GM19025 (cell line): ENCODE data around the gene NINJ1.

Experiments used
- ATAC-seq: cut with Tn5 transposase; IDR thresholded peaks from one replicate; pipeline ENCODE4 v1.9.1; 2021; ENCODE audit warnings: mild to moderate bottlenecking, low read depth, moderate library complexity; ENCODE audit not compliant: unreplicated experiment

The NINJ1 gene, protein sequence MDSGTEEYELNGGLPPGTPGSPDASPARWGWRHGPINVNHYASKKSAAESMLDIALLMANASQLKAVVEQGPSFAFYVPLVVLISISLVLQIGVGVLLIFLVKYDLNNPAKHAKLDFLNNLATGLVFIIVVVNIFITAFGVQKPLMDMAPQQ

DNA sequence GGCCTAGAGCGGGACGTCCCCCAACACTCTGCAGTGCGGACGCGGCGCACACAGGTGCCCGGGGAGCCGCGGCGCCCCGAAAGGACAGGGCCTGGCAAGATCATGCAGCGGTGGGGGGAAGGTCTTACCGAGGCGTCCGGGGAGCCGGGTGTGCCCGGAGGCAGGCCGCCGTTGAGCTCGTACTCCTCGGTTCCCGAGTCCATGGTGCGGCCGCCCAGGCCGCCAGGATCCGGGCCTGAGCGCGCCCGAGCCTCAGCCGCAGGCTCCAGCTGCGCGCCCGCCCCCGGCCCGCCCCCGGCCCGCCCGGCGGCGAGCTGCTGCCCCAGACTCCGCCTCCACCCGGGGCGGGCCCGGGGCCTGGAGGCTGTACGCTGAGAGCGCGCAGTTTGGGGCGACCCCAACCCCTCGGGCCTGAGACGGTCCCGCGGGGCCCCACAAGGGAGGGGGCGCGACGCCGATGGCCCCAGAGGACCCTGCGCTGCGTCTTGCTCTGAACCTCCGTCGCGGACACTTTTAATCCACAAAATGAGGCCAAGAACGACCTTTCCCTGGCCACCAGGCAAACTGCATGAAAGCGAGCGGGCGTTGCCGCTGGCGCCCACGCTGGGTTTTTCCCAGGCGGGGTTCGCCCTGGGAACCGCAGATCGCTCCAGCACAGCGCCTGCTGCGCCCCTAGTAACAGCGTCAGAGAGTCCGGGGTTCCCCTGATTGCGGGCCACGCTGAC lies at the start of gene NINJ1:
NINJ1 (minus strand) TSS at position 237 of the 725 bp plus-strand sequence; CDS start at position 203, 34 bp downstream.
- peak; percentile 83 for ATAC-seq

DNA sequence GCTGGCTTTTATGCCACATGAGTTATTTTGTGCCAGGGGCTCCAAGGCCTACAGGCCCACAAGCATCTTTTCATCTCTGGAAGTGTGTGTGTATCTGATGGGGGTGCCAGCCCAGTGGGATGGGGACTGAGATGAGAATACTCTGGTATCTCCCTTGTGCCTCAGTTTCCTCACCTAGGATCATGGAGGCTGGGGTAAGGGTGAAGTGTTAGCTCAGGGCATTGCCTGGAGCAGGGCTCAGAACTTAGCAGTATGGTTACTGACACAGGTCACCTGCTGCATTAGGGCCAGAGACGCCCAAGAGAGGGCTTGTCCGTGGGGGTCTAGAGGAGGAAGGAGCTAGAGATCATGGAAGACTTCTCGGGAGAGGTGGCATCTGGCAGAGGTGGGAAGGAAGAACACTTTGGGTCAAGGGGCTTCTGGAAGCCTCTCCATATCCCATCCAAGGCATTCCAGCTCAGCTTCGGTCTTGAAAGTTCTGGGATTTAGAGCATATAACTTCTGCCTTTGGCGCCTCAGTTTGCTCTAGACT lies 49.1 kb upstream of the NINJ1 start:
- ATAC-seq, result no peak

DNA sequence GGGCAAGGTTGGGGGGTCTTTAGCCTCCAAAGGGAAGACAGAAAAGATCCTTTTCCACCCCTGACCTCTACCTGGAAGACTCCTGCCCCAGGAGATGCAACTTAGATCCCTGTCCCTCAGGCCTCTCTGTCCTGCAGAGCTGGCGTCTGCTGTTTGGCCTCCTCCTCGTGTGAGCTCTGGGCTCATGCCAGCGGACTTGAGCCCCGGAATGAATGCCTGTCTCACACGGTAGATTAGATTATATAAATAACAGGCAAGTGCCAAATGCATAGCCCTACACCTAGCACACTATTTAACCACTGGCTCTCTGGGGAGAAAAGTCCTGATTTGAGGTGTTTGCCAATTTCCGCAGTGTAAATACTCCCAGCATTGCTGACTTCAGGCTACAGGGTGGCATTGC lies 48.5 kb upstream of the NINJ1 start:
- no peak for ATAC-seq

DNA sequence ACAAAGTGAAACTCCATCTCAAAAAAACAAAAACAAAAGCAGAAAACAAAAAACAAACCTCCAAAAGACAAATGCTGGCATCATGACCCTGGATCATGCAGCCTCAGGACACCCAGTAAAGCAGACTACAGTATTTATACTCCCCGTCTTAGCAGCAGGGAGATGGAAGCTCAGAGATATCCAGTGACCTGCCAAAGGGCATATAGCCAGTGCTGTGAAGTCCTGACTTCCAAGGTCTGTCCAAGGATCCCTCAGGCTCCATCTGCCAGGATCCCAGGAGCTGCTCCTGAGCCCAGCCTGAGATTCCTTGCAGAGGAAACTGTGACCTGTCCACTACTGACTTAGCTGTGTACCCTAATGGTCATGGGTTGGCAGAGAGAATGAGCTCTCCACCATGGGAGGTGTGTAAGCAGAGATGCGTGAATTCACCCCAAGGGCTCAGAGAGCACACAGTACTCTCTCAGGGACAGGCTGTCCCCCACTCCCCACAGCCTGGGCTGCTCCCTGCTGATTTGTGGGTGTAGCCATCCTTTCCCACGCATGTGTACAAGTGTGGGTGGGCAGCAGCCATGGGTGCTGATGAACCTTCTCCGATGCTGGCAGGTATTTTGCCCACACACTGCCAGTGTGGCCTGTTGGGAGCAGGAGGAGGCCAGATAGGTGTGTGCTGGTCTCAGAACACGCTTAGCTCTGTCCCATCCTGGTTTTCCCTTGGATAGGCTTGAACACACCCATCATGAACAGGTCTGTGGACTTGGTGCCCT lies 47.8 kb upstream of the NINJ1 start:
- ATAC-seq, result no peak

DNA sequence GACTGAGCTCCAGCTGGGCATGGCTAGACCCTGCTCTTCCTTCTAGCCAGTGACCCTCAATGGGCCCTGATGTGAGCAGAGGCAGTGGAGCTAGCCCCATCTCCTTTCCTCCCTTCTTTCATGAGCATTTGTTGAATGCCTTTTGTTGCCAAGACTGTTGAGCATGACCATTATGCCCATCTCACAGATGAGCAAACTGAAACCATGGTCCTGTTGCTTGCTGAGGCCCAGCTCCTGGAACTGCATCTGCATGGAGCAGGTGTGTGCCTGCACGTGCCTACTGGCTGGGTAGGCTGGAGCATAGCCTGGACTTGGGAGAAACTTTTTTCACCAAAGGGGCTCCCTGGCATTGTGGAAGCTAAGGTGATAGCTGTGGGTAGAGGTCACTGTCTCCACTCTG lies 46.9 kb upstream of the NINJ1 start:
- no peak for ATAC-seq

DNA sequence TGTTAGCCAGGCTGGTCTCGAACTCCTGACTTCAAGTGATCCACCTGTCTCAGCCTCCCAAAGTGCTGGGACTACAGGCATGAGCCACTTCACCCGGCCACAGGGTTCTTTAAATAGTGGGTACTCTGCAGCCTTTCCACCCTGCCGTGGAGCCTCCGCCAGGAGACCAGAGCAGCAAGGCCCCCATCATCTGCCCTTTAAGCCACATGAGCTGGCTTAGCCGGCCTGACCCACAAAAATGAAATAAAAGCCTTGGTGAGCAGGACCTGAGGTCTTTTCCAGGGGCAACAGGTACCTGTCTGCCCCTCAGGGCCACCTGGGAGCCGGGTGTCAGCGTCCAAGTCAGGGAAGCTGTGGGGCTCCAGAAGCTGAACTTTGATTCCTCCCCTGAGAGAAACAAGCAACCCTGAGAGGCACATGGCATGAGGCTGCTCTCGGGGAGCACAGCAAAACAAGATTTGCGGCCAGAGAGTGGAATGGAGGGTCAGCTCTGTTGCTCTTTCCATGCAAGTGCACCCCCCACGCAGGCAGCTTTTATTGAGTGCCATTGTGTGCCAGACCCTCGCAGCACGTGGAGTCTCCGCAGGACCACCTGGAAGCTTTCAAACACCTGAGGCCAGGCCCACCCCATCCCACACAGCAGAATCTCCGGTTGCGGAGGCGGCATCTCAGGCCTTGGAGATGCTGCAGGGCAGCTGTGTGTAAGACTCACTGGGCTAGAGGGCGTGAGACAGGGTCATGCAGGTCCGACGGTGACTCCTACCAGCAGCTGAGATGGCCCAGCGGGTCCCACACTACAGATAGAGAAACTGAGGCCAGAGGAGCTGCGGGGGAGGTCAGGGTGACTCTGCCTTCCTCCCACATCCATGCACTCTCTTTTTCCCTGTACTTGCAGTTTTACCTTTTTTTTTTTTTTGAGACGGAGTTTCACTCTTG lies 45.1 kb upstream of the NINJ1 start:
- no peak for ATAC-seq

DNA sequence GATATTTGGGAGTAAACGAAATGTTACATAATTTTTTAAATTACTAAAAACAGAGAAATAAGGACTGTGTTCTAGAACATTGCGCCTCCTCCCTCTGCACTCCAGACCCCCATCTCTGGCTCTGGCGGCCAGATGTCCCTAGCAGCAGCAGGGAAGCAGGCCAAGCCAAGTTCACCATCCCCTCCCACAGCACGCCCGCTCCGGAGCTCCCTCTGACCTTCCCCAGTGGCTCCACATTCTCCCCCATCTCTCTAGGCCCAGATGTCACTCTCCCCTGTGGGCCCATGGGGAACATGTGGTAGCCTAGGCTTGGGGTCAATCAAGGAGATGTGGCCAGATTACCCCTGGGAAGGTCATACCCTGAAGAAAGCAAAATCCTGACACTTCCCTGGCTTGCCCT lies 43.6 kb upstream of the NINJ1 start:
- no peak for ATAC-seq

DNA sequence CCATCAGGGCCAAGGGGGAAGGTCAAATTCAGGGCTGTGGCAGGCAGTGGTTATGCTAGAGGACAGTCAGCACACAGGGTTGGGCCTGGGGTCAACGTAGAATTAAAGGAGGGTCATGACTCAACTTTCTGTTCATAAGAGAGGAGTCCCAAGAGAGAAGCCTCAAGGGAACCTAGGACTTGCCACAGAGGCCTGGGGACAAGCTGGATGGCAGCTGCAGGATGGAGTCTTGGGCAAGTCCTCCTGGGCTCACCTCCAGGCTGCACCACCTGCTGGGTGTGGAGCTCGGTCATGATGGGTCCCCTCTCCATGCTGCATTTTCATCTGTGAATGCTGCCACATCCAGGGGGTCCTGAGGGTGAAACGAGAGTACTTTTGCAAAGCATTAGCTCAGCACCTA lies 40.9 kb upstream of the NINJ1 start:
- ATAC-seq, result no peak

DNA sequence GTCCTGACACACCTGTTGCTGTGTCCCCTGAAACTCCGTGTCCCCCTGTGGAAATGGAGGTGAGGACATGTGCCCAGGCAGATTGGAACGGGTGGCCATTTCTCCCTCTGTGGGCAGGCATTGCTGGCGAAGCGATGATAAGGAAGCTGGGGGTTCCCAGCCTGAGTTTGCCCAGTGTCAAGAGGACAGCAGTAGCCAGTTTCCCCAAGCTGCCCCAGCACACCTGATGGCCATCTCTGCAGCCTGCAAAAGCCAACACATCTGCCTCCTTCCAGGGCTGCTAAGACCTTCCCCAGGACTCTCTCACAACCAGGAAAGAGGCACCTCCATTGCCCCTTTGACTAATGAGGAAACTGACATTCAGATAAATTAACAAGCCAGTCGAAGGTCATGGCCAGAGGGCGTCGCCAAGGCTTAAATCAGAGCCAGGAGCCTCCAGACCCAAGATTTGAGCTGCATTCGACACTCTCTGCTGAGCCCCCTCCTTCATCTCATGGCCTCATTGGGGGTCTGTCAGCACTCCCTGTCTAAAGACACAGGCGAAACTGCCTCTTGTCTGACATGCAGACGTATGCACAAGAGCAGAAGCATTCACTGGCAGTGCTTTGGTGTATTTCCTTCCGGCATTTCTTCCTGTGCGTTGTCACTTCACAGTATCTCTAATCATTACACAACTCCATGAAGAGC lies 39.5 kb upstream of the NINJ1 start:
- ATAC-seq, result no peak

DNA sequence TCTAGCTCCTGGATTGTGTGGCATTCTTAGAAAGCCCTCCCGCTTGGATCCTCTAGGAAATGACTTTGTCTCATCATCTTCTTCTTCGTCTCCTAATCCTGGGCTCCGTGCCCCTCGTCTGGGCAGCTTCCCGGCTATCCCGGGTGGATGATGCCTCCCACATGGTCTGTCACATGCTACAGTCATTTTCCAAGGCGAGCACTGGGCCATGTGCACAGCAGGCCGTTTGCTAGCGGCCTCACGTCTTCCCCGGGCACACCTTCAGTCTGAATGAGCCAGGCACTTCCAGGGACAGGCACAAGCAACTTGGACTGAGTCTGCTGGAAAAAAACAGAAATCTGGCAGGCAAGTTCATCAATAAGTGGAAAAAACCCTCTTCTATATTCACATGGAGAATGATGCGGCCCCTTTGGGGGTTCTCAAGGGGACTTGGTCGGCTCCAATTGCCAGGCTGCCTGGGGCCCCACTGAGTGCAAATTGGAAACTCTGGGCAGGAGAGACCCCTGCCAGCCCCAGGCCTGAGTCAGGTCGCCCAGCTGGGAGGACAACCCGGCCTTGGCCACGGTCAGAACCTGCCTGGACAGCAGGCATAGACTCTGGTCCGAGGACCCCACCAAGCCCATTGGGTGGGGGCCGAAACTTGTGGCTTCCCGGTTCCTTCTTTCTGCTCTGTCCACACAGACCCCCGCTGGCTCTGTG lies 38.8 kb upstream of the NINJ1 start:
- no peak for ATAC-seq

DNA sequence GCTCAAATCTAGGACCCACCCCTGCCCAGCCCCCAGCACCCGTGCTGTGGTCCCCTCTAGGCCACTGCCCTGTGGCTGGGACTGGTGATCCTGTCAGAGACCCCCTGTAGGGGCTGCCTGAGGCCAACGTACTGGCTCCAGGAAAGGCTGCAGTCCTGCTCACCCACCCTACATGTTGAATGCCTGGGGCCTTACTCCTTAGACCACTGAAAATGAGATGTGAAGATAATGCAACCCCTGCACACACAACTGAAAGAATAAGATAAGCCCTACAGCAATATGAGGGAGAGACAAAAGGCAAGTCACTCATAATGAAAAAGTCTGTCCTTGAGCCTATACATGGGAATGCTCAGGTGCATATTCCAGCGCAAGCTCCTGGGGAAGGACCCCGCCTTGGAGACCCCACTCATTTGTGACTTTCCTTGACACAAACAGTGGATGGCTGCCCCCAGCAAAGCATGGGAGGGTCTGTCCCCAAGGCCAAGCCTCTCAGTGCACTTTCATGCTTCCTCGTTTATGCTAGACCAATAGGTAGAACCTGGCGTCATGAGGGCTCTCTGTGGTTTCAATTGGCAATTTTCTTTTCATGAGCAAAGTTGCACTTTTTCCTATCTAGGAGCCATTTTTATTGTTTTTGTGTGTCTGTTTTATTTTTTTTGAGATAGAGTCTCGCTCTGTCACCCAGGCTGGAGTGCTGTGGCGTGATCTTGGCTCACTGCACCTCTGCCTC lies 37.4 kb upstream of the NINJ1 start:
- no peak for ATAC-seq

DNA sequence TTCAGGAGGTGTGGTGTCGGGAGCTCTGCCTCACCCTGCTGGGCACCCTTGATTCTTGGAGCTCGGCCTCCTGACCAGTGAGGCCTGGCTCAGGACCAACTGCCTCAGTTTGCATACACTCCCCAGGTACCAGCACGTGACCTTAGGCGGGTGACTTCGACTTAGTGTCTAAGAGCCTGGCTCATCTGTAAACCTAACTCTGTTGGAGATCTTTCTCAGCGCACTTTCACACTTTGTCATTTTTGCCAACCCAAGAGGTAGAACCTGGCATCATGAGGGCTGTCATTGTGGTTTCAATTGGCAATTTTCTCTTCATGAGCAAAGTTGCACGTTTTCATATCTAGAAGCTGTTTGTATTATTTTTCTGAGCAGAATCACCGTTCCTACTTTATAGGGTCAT lies 36.5 kb upstream of the NINJ1 start:
- ATAC-seq, result no peak

DNA sequence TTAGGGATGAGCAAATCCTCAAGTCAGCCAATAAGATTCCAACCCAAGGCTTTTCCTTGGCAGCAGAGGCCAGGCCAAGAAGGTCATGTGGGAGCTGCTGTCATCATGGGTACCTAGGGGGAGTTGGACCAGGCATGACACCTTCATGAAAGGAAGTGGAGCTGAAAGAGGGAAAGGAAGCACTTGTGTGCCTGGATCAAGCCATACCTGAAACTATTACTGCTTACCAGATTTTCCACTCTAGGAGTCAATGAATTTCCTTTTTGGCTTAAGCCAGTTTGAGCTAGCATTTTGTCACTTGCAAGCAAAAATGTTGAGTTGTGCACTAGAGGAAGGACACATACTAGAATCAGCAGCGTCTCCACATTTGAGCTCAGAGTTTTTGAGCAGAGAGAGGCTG lies 35.4 kb upstream of the NINJ1 start:
- ATAC-seq, result no peak

DNA sequence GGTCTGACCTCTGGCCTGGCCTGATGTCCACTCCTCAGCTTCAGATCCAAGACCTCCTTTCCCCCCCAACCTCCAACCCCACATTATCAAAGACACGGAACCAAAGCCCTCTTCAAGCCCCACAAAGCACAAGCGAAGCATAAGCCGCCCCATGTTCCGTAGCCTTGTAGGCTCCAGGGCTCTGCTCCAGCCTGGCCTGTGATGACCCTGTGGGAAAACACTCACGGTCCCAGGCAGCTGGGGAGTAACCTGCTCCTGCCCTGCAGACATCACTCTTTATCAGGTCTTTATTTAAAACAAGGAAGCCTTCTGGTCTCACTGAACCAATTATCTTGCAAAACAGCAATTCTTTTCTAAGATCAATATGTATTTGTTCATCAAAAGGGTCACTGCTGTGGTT lies 34.5 kb upstream of the NINJ1 start:
- ATAC-seq, result no peak

DNA sequence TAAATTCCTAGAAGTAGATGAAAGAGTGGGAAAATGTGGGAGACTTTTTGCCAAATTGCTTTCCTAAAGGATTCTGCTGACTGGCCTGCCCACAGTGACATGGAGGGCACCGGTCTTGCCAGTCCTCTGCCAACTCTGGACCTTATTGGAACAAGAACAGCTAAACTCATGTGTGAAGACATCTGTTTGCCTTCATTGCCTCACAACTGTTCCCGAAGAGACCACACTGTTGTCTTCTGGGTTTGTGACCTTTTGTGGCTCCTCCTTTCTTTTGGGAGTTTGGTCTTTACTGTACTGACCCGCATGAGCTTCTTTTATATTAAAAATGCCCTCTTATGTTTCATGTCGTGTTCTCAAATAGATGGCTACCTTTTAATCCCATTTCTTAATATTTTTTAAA lies 33.8 kb upstream of the NINJ1 start:
- no peak for ATAC-seq

DNA sequence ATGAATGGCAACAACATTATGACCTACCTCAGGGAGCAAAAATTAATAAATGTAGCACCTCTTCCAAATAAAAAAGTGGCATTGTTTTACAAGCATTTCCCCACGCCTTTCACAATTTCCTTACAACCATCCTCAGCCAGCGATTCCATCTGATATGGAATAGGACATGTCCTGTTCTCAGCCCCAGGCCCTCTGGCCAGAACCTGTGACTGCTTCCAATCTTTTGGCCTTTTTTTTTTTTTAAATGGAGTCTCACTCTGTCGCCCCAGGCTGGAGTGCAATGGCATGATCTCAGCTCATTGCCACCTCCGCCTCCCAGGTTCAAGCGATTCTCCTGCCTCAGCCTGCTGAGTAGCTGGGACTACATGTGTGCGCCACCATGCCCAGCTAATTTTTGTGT lies 33.1 kb upstream of the NINJ1 start:
- ATAC-seq, result no peak

DNA sequence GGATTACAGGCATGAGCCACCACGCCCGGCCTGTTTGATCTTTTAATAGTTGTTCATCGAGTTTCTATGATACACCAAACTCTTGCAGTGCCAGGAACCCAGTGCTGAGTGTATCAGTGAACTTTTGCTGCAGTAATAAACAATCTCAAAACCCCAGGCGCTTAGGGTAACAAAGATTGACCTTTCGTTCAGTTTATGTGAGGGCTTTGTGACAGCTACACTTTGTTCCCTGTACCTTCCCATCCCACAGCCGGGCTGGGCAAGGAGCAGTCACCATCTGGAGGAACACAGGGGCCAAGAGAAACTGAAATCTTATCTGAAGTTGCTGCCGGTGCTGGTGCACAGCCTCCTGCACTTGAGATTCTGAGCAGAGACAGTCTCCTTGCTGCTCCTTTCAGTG lies 32.6 kb upstream of the NINJ1 start:
- ATAC-seq, result no peak

DNA sequence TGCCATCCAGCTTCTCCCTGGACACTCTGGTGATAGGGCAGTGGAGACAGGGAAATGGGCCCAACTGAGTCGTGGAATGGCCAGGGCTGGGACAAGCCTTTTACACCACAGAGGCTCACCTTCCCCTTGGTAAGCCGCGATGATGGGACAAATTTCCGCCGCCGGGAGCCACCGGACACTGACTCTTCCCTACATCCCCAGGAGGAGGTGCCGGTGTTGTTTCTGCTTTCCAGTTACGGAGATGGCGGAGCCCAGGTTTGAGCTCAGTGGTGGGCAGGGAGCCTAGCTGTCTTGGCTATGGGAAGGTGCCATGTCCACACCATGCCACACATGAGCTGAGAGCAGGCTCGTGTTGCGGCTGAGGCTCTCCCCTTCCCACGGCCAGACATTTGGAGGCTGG lies 30.0 kb upstream of the NINJ1 start:
- ATAC-seq, result no peak
